ENCODE data around the gene STX16. TPM values are rescaled to one million over a fixed set of nuclear protein-coding genes. Genes with fewer than 3 reads are reported as not detected.

The STX16 gene
- total and polyA plus RNA-seq, 2 donors (not counting 1 experiment from before 2014, with no cell fraction given): 39.3 to 64.9 TPM

DNA sequence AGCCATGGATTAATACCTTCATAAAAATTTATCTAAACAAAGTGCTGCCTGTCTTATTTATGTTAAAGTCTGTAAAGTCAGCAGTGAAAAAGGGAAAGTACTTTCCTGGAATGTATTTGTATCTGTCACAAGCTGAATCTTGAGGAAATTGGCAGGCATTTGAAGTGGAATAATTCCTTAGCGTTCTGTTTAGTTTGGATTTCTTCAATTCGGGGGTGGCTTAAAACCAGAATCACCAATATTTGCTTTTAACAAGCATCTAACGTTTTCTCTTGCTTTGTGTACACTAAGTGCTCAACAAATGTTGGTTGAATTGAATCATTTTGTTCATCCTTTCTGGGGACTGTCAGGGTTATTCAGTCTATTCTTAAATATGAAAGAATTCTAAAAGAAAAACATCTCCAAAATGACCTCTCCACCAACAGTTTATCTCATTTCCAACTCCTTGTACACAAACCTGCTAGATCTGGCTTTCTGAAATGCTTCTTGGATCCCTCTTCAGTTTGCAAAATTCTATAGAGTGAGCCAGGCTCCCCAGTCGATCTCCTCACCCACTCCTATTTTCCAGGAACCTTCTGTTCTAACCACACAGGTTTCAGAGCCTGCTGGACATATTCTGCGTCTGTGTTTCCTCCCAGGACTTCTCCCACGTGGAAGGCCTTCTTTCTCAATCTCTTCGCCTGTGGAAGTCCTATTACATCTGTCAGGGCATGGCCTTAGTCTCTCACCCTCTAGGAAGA is 39.5 kb downstream of the STX16 start:
- Histone ChIP-seq H3K27ac (ENCODE audit: insufficient read depth, low read length) (peak overlapping the region; percentile 7), H3K4me3 (replicated peaks in 1 of 4; ENCODE audit: control extremely low read depth in 1 of 4, insufficient read depth in 1 of 4, low read depth in 3 of 4, low read length in 4 of 4) (no peak overlapping the region), H2AFZ (ENCODE audit: low read length) (peak overlapping the region; percentile 1)

DNA sequence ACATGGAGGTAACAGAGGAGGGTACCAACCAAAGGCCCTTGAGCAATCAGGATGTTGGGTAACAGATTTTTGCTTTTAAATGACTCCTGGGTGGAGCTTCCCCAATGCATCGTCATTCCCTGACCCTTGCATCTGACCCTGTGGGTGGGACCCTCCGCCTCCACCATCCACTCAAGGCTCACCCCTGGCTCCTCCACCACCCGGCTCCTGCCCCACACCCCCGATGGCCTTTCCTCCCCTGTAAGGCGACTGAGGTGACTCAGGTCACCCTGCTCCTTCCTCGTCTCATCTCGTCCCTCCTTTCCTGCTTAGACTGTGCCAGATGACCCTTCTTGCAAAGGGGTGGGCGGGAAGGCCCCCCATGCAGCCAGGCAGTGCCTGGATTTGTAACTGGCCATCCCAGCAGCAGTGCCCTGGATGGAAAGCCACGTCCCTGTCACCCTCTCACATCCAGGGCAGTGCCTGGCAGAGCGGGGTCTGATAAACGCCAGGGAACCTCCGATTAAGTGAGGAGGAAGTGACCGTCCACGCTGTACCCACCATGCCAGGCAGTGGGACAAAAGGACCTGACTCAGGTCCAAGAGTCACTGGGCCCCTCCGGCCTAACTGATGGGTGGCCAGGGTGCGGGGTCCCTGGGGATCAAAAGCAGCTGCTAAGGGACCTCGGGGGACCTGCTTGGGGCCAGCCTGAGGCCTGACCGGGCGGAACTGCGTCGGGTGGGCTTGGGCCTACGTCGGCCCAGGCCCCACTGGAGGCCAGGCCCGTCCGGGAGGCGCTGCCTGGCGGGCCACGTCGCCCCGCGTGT is 40.9 kb downstream of the STX16 start:
- H3K9ac ChIP-seq (ENCODE audit: insufficient read depth, low read length): peak overlapping the region; percentile 30
- TF ChIP-seq, protein P1, sequence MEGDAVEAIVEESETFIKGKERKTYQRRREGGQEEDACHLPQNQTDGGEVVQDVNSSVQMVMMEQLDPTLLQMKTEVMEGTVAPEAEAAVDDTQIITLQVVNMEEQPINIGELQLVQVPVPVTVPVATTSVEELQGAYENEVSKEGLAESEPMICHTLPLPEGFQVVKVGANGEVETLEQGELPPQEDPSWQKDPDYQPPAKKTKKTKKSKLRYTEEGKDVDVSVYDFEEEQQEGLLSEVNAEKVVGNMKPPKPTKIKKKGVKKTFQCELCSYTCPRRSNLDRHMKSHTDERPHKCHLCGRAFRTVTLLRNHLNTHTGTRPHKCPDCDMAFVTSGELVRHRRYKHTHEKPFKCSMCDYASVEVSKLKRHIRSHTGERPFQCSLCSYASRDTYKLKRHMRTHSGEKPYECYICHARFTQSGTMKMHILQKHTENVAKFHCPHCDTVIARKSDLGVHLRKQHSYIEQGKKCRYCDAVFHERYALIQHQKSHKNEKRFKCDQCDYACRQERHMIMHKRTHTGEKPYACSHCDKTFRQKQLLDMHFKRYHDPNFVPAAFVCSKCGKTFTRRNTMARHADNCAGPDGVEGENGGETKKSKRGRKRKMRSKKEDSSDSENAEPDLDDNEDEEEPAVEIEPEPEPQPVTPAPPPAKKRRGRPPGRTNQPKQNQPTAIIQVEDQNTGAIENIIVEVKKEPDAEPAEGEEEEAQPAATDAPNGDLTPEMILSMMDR (conservative IDR thresholded peaks at IDR 0.05 in 1 of 2, IDR thresholded peaks at IDR 0.05 in 1 of 2; ENCODE audit: low read depth in 1 of 2, low read length in 2 of 2): no peak
- TF ChIP-seq EZH2 (IDR thresholded peaks at IDR 0.05; ENCODE audit: low read length, missing control alignments): no peak

More for the DNA sequence above, 39.5 kb downstream of the STX16 start:
- Histone ChIP-seq H3K9ac (ENCODE audit: insufficient read depth, low read length) (no peak overlapping the region), H3K4me2 (ENCODE audit: extremely low read depth, insufficient read depth, low read length) (peak overlapping the region; percentile 41), H4K20me1 (ENCODE audit: control insufficient read depth, extremely low read depth, insufficient read depth, low read length) (no peaks in the 10 kb centered on the region), H3K36me3 (ENCODE audit: control insufficient read depth, insufficient read depth, low read length) (peaks cover 1% of the 10 kb centered on the region), H3K79me2 (ENCODE audit: control insufficient read depth, insufficient read depth, low read length) (no peaks in the 10 kb centered on the region), H3K9me3 (ENCODE audit: control insufficient read depth, insufficient read depth, low read depth, low read length) (no peaks in the 10 kb centered on the region), H3K27me3 (ENCODE audit: control insufficient read depth, insufficient read depth, low read length) (no peaks in the 10 kb centered on the region), H3K4me1 (ENCODE audit: control insufficient read depth, extremely low read depth, insufficient read depth, low read length) (peaks cover 8% of the 10 kb centered on the region)
- DNase-seq (ENCODE audit: low read depth in 2 of 2): peak; percentile 28 to 58
- TF ChIP-seq EZH2 (IDR thresholded peaks at IDR 0.05; ENCODE audit: low read length, missing control alignments): no peak
- TF ChIP-seq, protein P1 (conservative IDR thresholded peaks at IDR 0.05 in 1 of 2, IDR thresholded peaks at IDR 0.05 in 1 of 2; ENCODE audit: low read depth in 1 of 2, low read length in 2 of 2): no peak

DNA sequence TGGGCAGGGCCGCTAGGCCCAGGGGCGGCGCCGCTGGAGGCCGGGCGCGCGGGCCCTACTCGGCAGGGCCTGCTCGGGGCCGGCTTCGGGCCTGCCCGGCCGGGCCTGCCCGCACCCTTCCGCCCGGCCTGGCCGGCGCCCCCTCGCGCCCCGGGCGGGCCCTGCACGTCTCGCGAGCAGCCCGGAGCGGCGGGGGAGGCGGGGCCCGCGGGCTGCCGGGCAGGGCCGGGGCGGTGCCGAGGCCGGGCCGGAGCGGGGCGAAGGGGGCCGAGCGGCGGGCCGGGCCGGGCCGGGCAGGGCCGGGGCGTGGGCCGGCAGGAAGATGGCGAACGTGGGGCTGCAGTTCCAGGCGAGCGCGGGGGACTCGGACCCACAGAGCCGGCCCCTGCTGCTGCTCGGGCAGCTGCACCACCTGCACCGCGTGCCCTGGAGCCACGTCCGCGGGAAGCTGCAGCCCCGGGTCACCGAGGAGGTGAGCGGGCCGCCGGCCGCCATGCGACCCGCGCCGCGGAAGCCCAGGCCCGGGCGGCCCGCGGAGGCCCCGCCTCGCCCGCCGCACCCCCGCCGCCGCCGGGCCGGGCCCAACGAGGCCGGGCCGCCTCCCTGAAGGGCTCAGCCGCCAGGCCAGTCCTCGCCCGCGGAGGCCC is 41.6 kb downstream of the STX16 start, which contains the start of gene NPEPL1:
Gene NPEPL1 (plus strand): TSS at position 222 of the 647 bp plus-strand sequence. CDS start 101 bp downstream, at position 323.
- H3K9ac ChIP-seq (ENCODE audit: insufficient read depth, low read length): peak within 1 kb of the TSS; percentile 66
- peaks cover 6% of the 10 kb centered on the region for H3K36me3 ChIP-seq (ENCODE audit: control insufficient read depth, insufficient read depth, low read length)
- peaks cover 8% of the 10 kb centered on the region for H3K4me1 ChIP-seq (ENCODE audit: control insufficient read depth, extremely low read depth, insufficient read depth, low read length)
- no peak for TF ChIP-seq EZH2 (IDR thresholded peaks at IDR 0.05; ENCODE audit: low read length, missing control alignments)
- TF ChIP-seq, protein P1 (conservative IDR thresholded peaks at IDR 0.05 in 1 of 2, IDR thresholded peaks at IDR 0.05 in 1 of 2; ENCODE audit: low read depth in 1 of 2, low read length in 2 of 2): no peak
- no peaks in the 10 kb centered on the region for H4K20me1 ChIP-seq (ENCODE audit: control insufficient read depth, extremely low read depth, insufficient read depth, low read length)
- H2AFZ ChIP-seq (ENCODE audit: low read length): peak within 1 kb of the TSS; percentile 68
- no peaks in the 10 kb centered on the region for H3K79me2 ChIP-seq (ENCODE audit: control insufficient read depth, insufficient read depth, low read length)
- peak within 1 kb of the TSS; percentile 38 for H3K27ac ChIP-seq (ENCODE audit: insufficient read depth, low read length)
- H3K9me3 ChIP-seq (ENCODE audit: control insufficient read depth, insufficient read depth, low read depth, low read length): no peaks in the 10 kb centered on the region
- H3K4me2 ChIP-seq (ENCODE audit: extremely low read depth, insufficient read depth, low read length): peak within 1 kb of the TSS; percentile 62
- peak within 1 kb of the TSS; percentile 33 to 55 (median 36) for H3K4me3 ChIP-seq (replicated peaks in 1 of 4; ENCODE audit: control extremely low read depth in 1 of 4, insufficient read depth in 1 of 4, low read depth in 3 of 4, low read length in 4 of 4)
- H3K27me3 ChIP-seq (ENCODE audit: control insufficient read depth, insufficient read depth, low read length): no peaks in the 10 kb centered on the region
- DNase-seq (ENCODE audit: low read depth in 2 of 2): peak; percentile 74 to 78

More for the DNA sequence above, 40.9 kb downstream of the STX16 start:
- Histone ChIP-seq H3K4me1 (ENCODE audit: control insufficient read depth, extremely low read depth, insufficient read depth, low read length) (peaks cover 8% of the 10 kb centered on the region), H3K79me2 (ENCODE audit: control insufficient read depth, insufficient read depth, low read length) (no peaks in the 10 kb centered on the region), H3K36me3 (ENCODE audit: control insufficient read depth, insufficient read depth, low read length) (peaks cover 3% of the 10 kb centered on the region), H2AFZ (ENCODE audit: low read length) (peak overlapping the region; percentile 44), H4K20me1 (ENCODE audit: control insufficient read depth, extremely low read depth, insufficient read depth, low read length) (no peaks in the 10 kb centered on the region), H3K4me3 (replicated peaks in 1 of 4; ENCODE audit: control extremely low read depth in 1 of 4, insufficient read depth in 1 of 4, low read depth in 3 of 4, low read length in 4 of 4) (no peak overlapping the region), H3K27ac (ENCODE audit: insufficient read depth, low read length) (peak overlapping the region; percentile 38), H3K4me2 (ENCODE audit: extremely low read depth, insufficient read depth, low read length) (no peak overlapping the region), H3K27me3 (ENCODE audit: control insufficient read depth, insufficient read depth, low read length) (no peaks in the 10 kb centered on the region), H3K9me3 (ENCODE audit: control insufficient read depth, insufficient read depth, low read depth, low read length) (no peaks in the 10 kb centered on the region)
- peak in 1 of 2 donors; percentile 53 for DNase-seq (ENCODE audit: low read depth in 2 of 2)
